Cardiac muscle cell (in vitro differentiated cells and primary cell): ENCODE results near the gene SP3. TPM values are rescaled to one million over a fixed set of nuclear protein-coding genes. Genes with fewer than 3 reads are reported as not detected.

Experiments used
- DNase-seq, 2 donors: peaks; one replicate each; pipeline versions ENCODE4 v3.0.0 to v3.0.0-alpha.2; 2010 to 2017; ENCODE audit warnings: low read depth in 1 of 2, low spot score in 1 of 2
- H3K27ac ChIP-seq: fragments of 200-600 bp; sonication (generic); 2 replicates; pipeline ENCODE4 v1.5.1; 2016
- H3K27me3 ChIP-seq: fragments of 200-600 bp; sonication (generic); 2 replicates; pipeline ENCODE4 v1.6.0; 2016; ENCODE audit warnings: control low read depth
- H3K36me3 ChIP-seq: fragments of 200-600 bp; sonication (generic); 2 replicates; pipeline ENCODE4 v1.5.1; 2016; ENCODE audit warnings: control low read depth
- H3K4me1 ChIP-seq: fragments of 200-600 bp; sonication (generic); 2 replicates; pipeline ENCODE4 v1.8.1; 2017; ENCODE audit warnings: low read depth, mild to moderate bottlenecking, mixed run types
- H3K4me3 ChIP-seq: fragments of 200-600 bp; sonication (generic); 2 replicates; pipeline ENCODE4 v1.5.1; 2016; ENCODE audit warnings: mild to moderate bottlenecking
- H3K9me3 ChIP-seq: fragments of 200-600 bp; sonication (generic); 2 replicates; pipeline ENCODE4 v1.5.1; 2017; ENCODE audit warnings: low read depth, mild to moderate bottlenecking, control low read depth
- polyA plus RNA-seq: library from polyadenylated mRNA; unstranded; fragments of >200 nt; fragmentation: Nextera tagmentation; extraction: Ambion mirVana; gene quantifications from 2 replicates; pipeline ENCODE4 v1.2.1, GENCODE V29; 2016
- total RNA-seq: library from RNA; depleted of rRNA; stranded (reverse); fragments of >200 nt; gene quantifications from 2 replicates; pipeline ENCODE4 v1.2.3, GENCODE V29; 2016
- TF ChIP-seq, protein P1 (sequence below): IDR thresholded peaks from 2 replicates; pipeline ENCODE4 v1.5.1; 2012; ENCODE audit warnings: low read depth, mild to moderate bottlenecking, low read length

SP3 gene
- total and polyA plus RNA-seq, 2 experiments from 2014 or later: 36.0 to 164 TPM

DNA sequence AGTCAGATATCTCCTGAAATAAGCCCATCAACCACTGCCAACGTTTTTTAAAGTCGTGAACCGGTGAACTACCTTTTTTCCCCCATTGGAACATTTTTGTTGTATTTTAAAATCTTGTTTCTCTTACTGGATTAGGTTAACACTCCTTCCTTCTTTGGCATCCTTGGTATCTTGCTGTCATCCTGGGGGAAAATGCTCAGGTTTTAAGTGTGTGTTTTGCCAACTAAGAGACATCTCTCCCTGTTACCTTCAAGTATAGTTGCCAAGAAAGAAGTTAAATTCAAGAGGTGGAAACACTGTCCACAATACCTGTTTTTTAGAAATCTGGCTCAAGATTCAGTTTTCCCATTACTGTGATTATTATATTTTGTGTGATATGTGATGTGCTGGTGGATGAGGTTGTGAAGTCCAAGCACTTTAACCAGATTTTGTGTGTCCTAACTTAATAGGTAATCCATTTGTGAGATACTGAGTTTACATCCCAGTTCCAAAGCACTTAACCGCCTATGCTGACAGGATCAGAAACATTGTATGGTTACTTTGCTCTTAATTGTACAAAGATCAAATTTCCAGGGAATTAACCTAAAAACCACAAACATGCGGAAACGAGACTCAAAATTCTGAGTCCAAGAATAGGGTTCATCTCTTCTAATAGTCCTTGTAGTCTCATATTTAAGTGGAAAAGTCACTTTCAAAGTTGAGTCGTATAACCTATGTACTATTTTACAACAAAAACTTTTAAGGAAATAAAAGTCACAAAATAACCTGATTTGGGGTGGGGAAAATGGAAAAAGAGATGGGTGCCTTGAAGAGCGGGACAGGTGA, 1.3 kb upstream of the SP3 start:
- Histone ChIP-seq H3K27me3 (no peaks in the 10 kb centered on the region), H3K4me3 (peak overlapping the region; percentile 88), H3K9me3 (no peaks in the 10 kb centered on the region), H3K36me3 (no peaks in the 10 kb centered on the region), H3K4me1 (peaks cover 9% of the 10 kb centered on the region), H3K27ac (peak overlapping the region; percentile 98)
- no peak for DNase-seq
- TF ChIP-seq, protein P1, sequence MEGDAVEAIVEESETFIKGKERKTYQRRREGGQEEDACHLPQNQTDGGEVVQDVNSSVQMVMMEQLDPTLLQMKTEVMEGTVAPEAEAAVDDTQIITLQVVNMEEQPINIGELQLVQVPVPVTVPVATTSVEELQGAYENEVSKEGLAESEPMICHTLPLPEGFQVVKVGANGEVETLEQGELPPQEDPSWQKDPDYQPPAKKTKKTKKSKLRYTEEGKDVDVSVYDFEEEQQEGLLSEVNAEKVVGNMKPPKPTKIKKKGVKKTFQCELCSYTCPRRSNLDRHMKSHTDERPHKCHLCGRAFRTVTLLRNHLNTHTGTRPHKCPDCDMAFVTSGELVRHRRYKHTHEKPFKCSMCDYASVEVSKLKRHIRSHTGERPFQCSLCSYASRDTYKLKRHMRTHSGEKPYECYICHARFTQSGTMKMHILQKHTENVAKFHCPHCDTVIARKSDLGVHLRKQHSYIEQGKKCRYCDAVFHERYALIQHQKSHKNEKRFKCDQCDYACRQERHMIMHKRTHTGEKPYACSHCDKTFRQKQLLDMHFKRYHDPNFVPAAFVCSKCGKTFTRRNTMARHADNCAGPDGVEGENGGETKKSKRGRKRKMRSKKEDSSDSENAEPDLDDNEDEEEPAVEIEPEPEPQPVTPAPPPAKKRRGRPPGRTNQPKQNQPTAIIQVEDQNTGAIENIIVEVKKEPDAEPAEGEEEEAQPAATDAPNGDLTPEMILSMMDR: no peak

DNA sequence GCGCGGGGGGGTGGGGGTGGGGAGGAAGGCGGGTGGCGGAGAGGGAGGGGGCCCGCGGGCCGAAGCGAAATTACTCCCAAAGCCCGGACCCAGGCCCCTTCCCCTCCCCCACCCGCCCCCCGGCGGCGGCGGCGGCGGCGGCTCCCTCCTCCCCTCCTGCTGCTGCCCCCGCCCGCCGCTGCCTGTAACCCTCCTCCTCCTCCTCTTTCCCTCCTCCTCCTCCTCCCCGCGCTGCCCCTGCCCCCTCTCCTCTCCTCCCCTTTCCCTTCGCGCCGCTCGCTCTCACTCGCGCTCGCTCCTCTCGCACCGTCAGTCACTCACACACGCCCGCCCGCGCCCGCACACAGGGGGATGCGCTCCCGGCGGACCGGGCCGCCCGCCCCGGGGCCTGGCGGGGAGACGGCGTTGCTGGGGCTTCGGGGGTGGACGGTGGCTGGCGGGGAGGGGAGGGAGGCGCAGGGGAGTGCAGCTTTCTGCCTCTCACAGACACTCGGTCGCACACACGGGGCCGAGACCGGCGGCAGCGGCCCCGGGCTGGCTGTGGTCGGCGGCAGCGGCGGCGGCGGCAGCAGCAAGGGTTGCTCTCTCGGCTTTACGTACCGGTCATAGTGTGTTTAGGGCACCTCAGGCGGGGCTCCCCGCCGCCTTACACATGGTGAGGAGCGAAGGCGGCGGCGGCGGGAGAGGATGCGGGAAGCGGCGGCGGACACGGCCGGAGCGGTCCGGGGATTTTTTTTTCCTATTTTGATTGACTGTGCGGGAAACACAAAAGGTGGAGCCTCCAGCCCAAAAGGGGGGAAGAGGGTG, 405 bp downstream of the SP3 start:
- H3K4me3 ChIP-seq: peak overlapping the region; percentile 88
- no peaks in the 10 kb centered on the region for H3K4me1 ChIP-seq
- DNase-seq: peak; percentile 90 to 95
- peak overlapping the region; percentile 98 for H3K27ac ChIP-seq
- TF ChIP-seq, protein P1: no peak
- no peaks in the 10 kb centered on the region for H3K9me3 ChIP-seq
- no peaks in the 10 kb centered on the region for H3K27me3 ChIP-seq
- no peaks in the 10 kb centered on the region for H3K36me3 ChIP-seq

DNA sequence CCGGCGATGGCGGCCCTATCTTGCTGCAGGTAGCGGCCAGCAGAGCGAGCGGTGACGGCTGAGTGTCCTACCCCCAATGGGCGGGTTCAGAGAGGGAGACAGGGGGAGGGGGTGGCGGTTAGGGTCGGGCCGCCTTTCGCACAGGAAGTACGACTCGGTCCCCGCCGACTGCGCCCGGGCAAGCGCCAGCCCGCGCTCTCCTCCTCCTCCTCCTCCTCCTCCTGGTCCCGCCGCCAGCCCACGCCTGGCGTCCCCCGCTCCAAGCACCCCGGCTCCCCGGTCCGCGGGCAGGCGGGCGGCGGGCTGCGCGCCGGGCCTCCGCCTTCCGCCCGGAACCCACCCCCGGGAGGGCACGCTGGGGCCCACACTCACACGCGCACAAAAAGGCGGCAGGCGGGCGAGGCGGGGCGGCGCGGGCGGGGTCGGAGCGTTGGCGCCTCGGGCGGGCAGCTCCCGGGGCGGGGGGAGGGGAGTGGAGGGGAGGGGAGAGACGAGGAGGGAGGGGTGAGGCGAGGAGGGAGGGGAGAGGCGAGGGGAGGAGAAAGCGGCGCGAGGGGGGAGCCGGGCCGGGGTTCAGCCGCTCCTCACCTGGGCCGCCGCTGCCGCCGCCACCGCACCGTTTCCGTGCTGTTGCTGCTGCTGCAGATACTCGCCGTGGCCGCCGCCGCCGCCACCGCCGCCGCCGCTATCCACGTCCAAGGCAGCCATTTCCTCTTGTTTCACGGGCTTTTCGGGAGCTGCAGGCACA, 1.2 kb downstream of the SP3 start:
- DNase-seq: peak; percentile 90 to 94
- no peaks in the 10 kb centered on the region for H3K27me3 ChIP-seq
- no peaks in the 10 kb centered on the region for H3K36me3 ChIP-seq
- peak overlapping the region; percentile 88 for H3K4me3 ChIP-seq
- H3K9me3 ChIP-seq: no peaks in the 10 kb centered on the region
- TF ChIP-seq, protein P1: no peak
- peak overlapping the region; percentile 98 for H3K27ac ChIP-seq
- peaks cover 1% of the 10 kb centered on the region for H3K4me1 ChIP-seq

DNA sequence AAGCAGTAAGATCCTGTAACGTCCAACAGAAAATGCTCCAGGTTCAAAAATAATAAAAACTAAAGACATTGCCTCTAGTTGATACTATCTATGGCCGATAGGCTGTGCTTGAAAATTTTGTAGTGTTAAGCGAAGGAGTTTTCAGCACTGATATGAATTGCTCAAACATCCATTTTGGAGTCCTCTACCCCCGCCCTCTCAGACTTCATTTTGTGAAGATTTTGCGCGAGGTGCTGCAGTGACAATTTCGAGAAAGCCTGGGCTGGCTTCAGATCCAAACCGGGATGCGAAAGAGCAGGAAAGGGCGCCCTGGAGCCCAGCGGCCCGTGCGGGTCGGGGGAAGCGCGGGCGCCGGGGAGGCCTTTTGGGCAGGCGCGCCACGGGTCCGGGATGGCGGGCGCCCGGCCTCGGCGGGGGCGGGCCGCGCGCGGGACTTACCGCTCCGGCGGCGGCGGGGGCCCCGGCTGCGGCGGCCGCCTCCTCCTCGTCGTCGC, 1.8 kb downstream of the SP3 start:
- Histone ChIP-seq H3K4me1 (peaks cover 7% of the 10 kb centered on the region), H3K9me3 (no peaks in the 10 kb centered on the region), H3K4me3 (peak overlapping the region; percentile 88), H3K36me3 (no peaks in the 10 kb centered on the region), H3K27ac (peak overlapping the region; percentile 98), H3K27me3 (no peaks in the 10 kb centered on the region)
- DNase-seq: peak; percentile 69 to 81
- TF ChIP-seq, protein P1: peak; percentile 45

DNA sequence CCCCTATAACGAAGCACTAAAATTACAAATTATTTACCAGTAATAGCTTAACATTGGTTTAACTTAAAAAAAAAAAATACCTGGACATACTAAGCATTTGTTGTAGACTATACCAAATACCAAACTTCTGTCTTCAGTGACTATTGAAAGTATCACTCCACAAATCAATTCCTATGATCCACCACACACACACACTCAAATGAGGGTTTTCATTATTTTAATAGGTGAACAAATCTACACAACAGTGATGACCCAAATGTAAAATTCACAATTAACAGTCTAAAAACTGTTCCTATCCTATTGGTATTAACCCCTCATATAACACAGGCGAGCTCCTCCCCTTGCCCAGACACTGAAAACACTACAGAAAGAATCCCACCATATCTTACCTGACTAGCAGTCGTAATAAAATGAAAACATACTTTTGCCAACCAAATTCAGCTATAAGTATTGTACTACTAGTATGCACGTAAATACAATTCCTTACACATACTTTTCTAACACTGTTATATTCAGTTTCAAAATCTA, 2.5 kb downstream of the SP3 start:
- Histone ChIP-seq H3K27ac (peak overlapping the region; percentile 98), H3K9me3 (no peaks in the 10 kb centered on the region)

More for the DNA sequence above, 2.5 kb downstream of the SP3 start:
- no peaks in the 10 kb centered on the region for H3K36me3 ChIP-seq
- H3K4me3 ChIP-seq: peak overlapping the region; percentile 88
- no peak for DNase-seq
- H3K27me3 ChIP-seq: no peaks in the 10 kb centered on the region
- H3K4me1 ChIP-seq: peaks cover 15% of the 10 kb centered on the region
- TF ChIP-seq, protein P1: no peak
